CD8-positive, alpha-beta memory T cell (primary cell): Measurements from ENCODE around the gene DPYSL5. TPM values are rescaled to one million over a fixed set of nuclear protein-coding genes. Genes with fewer than 3 reads are reported as not detected.
"Not testable (repeated sequence)": the region's sequence is repeated elsewhere in the genome, so short reads cannot be mapped to it uniquely, and the experiment has no call there.

Source experiments
- CTCF ChIA-PET: fragments of 350-600 bp; sonication (Branson Sonifier 250); formaldehyde crosslinking; loops from one replicate; lab custom pipeline; 2021; ENCODE audit warnings: antibody characterized with exemption; lab: Charles Lee
- POLR2A ChIA-PET: fragments of 350-600 bp; sonication (Branson Sonifier 250); formaldehyde crosslinking; loops from one replicate; lab custom pipeline; 2021; ENCODE audit warnings: antibody characterized with exemption; lab: Charles Lee
- DNase-seq, 5 donors: peaks; one replicate each; pipeline versions ENCODE4 v3.0.0 to v3.0.0-alpha.2; 2020 to 2022; ENCODE audit warnings: mixed read lengths in 1 of 5
- H3K27ac ChIP-seq: one replicate; pipeline ENCODE4 v1.7.0; 2013; ENCODE audit warnings: low read depth, mild to moderate bottlenecking, low read length, moderate library complexity
- H3K27me3 ChIP-seq: 2 replicates; pipeline ENCODE4 v1.7.0; 2013; ENCODE audit warnings: low read length, mild to moderate bottlenecking; ENCODE audit not compliant: insufficient read depth, poor library complexity, severe bottlenecking
- H3K36me3 ChIP-seq: 2 replicates; pipeline ENCODE4 v1.7.0; 2013; ENCODE audit warnings: mild to moderate bottlenecking, low read length, moderate library complexity; ENCODE audit not compliant: insufficient read depth
- H3K4me1 ChIP-seq: 2 replicates; pipeline ENCODE4 v1.7.0; 2013; ENCODE audit warnings: mild to moderate bottlenecking, low read length, moderate library complexity; ENCODE audit not compliant: insufficient read depth
- H3K4me3 ChIP-seq: 2 replicates; pipeline ENCODE4 v1.7.0; 2013; ENCODE audit warnings: mild to moderate bottlenecking, low read length
- H3K9me3 ChIP-seq: 2 replicates; pipeline ENCODE4 v1.7.0; 2013; ENCODE audit warnings: mild to moderate bottlenecking, low read length
- H3K27ac Mint-ChIP-seq, 8 donors: one replicate each; pipeline ENCODE4 v1.8.0; 2020 to 2021; ENCODE audit warnings: mixed read lengths in 8 of 8, mild to moderate bottlenecking in 6 of 8, inconsistent platforms in 3 of 8, moderate library complexity in 3 of 8
- H3K27me3 Mint-ChIP-seq, 2 donors: one replicate each; pipeline ENCODE4 v1.8.0; 2020 to 2021; ENCODE audit warnings: mixed read lengths in 2 of 2, mild to moderate bottlenecking in 1 of 2, moderate library complexity in 1 of 2
- H3K36me3 Mint-ChIP-seq, 3 donors: one replicate each; pipeline ENCODE4 v1.8.0; 2020 to 2021; ENCODE audit warnings: mixed read lengths in 3 of 3, inconsistent platforms in 1 of 3, mild to moderate bottlenecking in 1 of 3
- H3K4me1 Mint-ChIP-seq, 3 donors: one replicate each; pipeline ENCODE4 v1.8.0; 2020 to 2021; ENCODE audit warnings: mixed read lengths in 3 of 3, inconsistent platforms in 1 of 3, mild to moderate bottlenecking in 1 of 3
- H3K4me3 Mint-ChIP-seq, 7 donors: one replicate each; pipeline ENCODE4 v1.8.0; 2020 to 2021; ENCODE audit warnings: mixed read lengths in 7 of 7, mild to moderate bottlenecking in 6 of 7, moderate library complexity in 4 of 7, inconsistent platforms in 2 of 7
- H3K9me3 Mint-ChIP-seq, 5 donors: one replicate each; pipeline ENCODE4 v1.8.0; 2020 to 2022; ENCODE audit warnings: mixed read lengths in 5 of 5, mild to moderate bottlenecking in 3 of 5, moderate library complexity in 2 of 5, inconsistent platforms in 1 of 5
- polyA plus RNA-seq: library from polyadenylated mRNA; unstranded; fragments of 300-500 nt; fragmentation: Illumina TruSeq; gene quantifications from one replicate; pipeline ENCODE4 v1.2.3, GENCODE V29; 2021
- total RNA-seq, 2 experiments: library from RNA; stranded (reverse); gene quantifications; one replicate each; pipeline ENCODE4 v1.2.3, GENCODE V29; 2021

DPYSL5 gene
- total and polyA plus RNA-seq, 3 experiments from 2014 or later: not detected

DNA sequence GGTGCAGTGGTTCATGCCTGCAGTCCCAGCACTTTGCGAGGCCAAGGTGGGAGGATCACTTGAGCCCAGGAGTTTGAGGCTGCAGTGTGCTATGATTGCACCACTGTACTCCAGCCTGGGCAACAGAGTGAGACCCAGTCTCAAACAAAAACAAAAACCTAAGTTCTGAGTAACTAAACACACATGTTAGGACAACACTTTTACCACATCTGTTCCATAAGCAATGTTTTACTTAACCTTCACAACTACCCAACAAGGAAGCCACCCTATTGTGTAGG is 75.2 kb downstream of the DPYSL5 start:
- H3K9me3 ChIP-seq, H3K4me3 Mint-ChIP-seq, H3K27ac Mint-ChIP-seq, H3K4me3 ChIP-seq, H3K36me3 Mint-ChIP-seq, H3K4me1 ChIP-seq, H3K36me3 ChIP-seq, POLR2A ChIA-PET, DNase-seq, H3K27me3 ChIP-seq, H3K9me3 Mint-ChIP-seq, H3K4me1 Mint-ChIP-seq, H3K27ac ChIP-seq: not testable (repeated sequence)
- H3K27me3 Mint-ChIP-seq: peaks cover 12 to 38% of the 10 kb centered on the region in 2 donors
- CTCF ChIA-PET: interaction anchor here (0.6 to 1.5 kb wide), 5 partner anchors 13 to 79 kb away, joined by 3 to 9 read pairs (median 3); partner anchors contain the start of gene DPYSL5

DNA sequence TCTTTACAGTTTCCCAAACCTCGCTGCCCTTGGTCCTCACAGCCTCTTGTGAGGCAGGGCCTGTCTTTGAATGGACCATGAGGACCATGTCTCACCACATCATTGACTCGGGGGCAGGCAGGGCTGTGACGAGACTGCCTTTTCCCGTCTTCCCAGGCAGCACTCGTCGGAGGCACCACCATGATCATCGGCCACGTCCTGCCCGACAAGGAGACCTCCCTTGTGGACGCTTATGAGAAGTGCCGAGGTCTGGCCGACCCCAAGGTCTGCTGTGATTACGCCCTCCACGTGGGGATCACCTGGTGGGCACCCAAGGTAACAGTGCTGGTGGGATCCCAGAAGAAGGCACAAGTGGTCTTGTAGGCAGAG is 76.8 kb downstream of the DPYSL5 start:
- Mint-ChIP-seq H3K4me1 (peaks cover 0 to 6% (median 5%) of the 10 kb centered on the region in 3 donors), H3K4me3 (no peak overlapping the region), H3K27ac (no peak overlapping the region), H3K36me3 (no peaks in the 10 kb centered on the region), H3K27me3 (peaks cover 12 to 44% of the 10 kb centered on the region in 2 donors), H3K9me3 (no peaks in the 10 kb centered on the region)
- Histone ChIP-seq H3K36me3 (no peaks in the 10 kb centered on the region), H3K9me3 (no peaks in the 10 kb centered on the region), H3K4me3 (no peak overlapping the region), H3K27me3 (no peaks in the 10 kb centered on the region), H3K27ac (no peak overlapping the region), H3K4me1 (no peaks in the 10 kb centered on the region)
- no peak for DNase-seq
- ChIA-PET POLR2A (no interaction called here), CTCF (no interaction called here)

DNA sequence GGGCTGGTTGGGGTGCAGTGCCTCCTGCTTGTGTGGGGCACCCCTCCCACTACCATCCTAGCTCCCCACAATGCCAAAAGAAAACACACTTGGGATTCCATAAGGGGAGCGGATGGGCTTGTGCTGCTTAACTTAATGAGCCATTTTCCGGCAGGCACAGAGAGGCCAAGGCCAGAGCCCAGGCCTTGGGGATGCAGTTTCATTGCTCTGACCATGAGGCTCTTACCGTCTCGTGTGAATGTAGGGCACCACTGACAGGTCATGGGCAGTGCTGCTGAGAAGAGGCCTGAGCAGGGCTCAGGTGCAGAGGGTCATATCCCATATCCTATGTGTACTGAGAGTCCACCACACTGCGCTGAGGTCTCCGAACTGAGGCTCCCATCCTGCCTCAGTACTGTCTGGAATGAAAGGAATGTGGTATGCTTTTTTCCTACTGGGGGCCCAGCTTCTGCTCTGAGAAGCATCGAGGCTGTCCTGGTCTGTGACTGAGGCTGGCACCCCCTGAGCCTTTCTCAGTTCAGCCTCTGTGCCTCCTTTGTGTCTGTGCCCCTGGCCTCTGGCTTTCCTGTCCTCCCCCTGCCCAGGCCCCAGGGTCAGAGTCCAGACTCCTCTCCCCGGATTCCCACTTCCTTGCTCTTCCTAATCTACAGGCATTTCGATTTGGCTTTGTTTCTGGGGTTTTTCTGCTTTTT is 77.3 kb downstream of the DPYSL5 start:
- Histone ChIP-seq H3K9me3 (no peaks in the 10 kb centered on the region), H3K4me3 (no peak overlapping the region), H3K27ac (no peak overlapping the region), H3K4me1 (no peaks in the 10 kb centered on the region), H3K27me3 (no peaks in the 10 kb centered on the region), H3K36me3 (no peaks in the 10 kb centered on the region)
- H3K9me3 Mint-ChIP-seq: no peaks in the 10 kb centered on the region
- ChIA-PET POLR2A (no interaction called here), CTCF (no interaction called here)
- no peak overlapping the region for H3K27ac Mint-ChIP-seq
- peaks cover 0 to 6% (median 5%) of the 10 kb centered on the region in 3 donors for H3K4me1 Mint-ChIP-seq
- H3K36me3 Mint-ChIP-seq: no peaks in the 10 kb centered on the region
- peaks cover 14 to 49% of the 10 kb centered on the region in 2 donors for H3K27me3 Mint-ChIP-seq
- H3K4me3 Mint-ChIP-seq: no peak overlapping the region
- no peak for DNase-seq

DNA sequence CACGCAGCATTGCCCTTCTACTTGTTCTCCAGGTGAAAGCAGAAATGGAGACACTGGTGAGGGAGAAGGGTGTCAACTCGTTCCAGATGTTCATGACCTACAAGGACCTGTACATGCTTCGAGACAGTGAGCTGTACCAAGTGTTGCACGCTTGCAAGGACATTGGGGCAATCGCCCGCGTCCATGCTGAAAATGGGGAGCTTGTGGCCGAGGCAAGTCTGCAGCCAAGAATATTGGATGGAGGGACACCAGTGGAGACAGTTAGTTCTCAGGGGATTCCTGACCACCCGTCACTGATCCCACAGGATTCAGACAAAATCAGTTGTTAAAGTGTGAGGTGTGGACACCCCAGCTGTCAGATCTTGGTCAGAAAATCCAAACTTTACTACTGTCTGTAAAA is 79.3 kb downstream of the DPYSL5 start:
- Histone ChIP-seq H3K4me3 (no peak overlapping the region), H3K27ac (no peak overlapping the region), H3K4me1 (no peaks in the 10 kb centered on the region), H3K9me3 (no peaks in the 10 kb centered on the region), H3K27me3 (no peaks in the 10 kb centered on the region), H3K36me3 (no peaks in the 10 kb centered on the region)
- Mint-ChIP-seq H3K4me1 (peaks cover 0 to 6% (median 5%) of the 10 kb centered on the region in 3 donors), H3K27me3 (peaks cover 15 to 45% of the 10 kb centered on the region in 2 donors), H3K4me3 (no peak overlapping the region), H3K27ac (no peak overlapping the region), H3K9me3 (no peaks in the 10 kb centered on the region), H3K36me3 (no peaks in the 10 kb centered on the region)
- no peak for DNase-seq
- POLR2A ChIA-PET: interaction anchor here (0.5 kb wide), 1 partner anchor 83 kb away, joined by 10 read pairs; no protein-coding TSS in a partner anchor
- CTCF ChIA-PET: no interaction called here

DNA sequence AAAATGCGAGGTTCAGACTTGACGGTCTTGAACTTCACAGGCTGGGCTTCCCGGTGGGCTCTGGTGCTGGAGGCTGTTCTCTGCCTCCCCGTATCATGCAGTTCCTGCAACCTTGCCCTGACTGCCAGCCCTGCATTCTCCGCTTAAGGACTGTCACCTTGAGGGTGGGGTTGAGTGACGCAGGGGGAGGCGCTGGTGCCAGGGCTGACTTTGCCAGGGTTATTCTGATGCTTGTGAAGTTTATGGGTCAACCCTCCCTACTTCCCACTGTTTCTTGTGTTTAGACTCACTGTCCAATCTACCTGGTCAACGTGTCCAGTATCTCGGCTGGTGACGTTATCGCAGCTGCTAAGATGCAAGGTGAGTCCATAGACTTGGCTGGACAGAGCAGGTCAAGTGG is 85.0 kb downstream of the DPYSL5 start:
- no peak for DNase-seq
- H3K9me3 ChIP-seq: no peaks in the 10 kb centered on the region
- ChIA-PET CTCF (interaction anchor here (1.0 to 1.2 kb wide), 2 partner anchors 10 to 11 kb away, joined by 3 to 4 read pairs; no protein-coding TSS in a partner anchor), POLR2A (no interaction called here)
- H3K4me3 Mint-ChIP-seq: no peak overlapping the region
- H3K27ac Mint-ChIP-seq: no peak overlapping the region
- no peak overlapping the region for H3K4me3 ChIP-seq
- no peak overlapping the region for H3K27ac ChIP-seq
- H3K36me3 Mint-ChIP-seq: no peaks in the 10 kb centered on the region
- H3K4me1 Mint-ChIP-seq: no peaks in the 10 kb centered on the region
- H3K27me3 ChIP-seq: no peaks in the 10 kb centered on the region
- H3K27me3 Mint-ChIP-seq: peaks cover 11 to 21% of the 10 kb centered on the region in 2 donors
- H3K36me3 ChIP-seq: no peaks in the 10 kb centered on the region
- H3K4me1 ChIP-seq: no peaks in the 10 kb centered on the region
- no peaks in the 10 kb centered on the region for H3K9me3 Mint-ChIP-seq

DNA sequence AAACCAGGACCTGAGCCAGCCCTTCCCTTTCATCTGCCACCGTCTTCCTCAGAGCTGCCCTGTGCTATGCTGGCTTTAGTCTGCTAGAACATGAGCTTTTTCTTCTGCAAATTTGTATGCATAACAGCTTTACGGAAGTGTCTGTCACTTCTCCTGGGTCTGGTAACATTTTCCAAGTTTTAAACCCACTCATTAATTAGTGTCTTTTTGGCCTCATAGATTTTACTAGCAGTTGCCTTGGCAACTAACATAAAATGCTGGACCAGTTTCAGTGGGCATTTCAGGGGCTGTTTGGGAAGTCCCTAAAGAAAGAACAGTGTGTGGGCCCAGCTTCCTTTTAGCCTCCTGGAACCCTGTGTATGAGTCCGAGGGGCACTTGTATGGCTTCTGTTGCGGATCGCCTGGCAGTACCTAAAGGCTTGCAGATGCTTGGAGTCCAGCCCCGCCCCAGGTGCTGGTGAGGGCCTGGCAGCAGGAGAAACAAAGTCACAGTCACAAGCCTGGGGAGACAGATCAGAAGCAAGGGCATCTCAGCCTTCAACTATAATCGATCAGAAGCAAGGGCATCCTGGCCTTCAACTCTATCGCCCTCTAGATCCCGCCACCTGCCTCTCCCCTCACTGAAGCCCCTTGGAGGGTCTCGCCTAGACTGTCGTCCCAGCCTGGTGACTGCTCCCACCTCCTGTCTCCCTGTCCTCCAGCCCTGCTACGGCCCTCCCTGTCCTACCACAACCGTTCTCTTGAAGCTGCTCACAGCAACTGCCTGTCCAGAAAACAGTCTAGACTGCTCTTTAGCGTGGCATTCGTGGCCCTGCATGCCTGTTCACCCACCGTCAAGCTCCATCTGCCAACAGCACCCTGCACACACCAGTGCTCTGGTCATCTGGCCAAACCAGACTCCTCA is 85.8 kb downstream of the DPYSL5 start:
- Mint-ChIP-seq H3K4me1 (no peaks in the 10 kb centered on the region), H3K27ac (no peak overlapping the region), H3K36me3 (no peaks in the 10 kb centered on the region), H3K9me3 (no peaks in the 10 kb centered on the region), H3K4me3 (no peak overlapping the region), H3K27me3 (peaks cover 11 to 19% of the 10 kb centered on the region in 2 donors)
- POLR2A ChIA-PET: no interaction called here
- CTCF ChIA-PET: interaction anchor here (1.0 kb wide), 2 partner anchors 11 to 34 kb away, joined by 3 read pairs; no protein-coding TSS in a partner anchor
- Histone ChIP-seq H3K27me3 (no peaks in the 10 kb centered on the region), H3K27ac (no peak overlapping the region), H3K4me3 (no peak overlapping the region), H3K4me1 (no peaks in the 10 kb centered on the region), H3K9me3 (no peaks in the 10 kb centered on the region), H3K36me3 (no peaks in the 10 kb centered on the region)
- no peak for DNase-seq

DNA sequence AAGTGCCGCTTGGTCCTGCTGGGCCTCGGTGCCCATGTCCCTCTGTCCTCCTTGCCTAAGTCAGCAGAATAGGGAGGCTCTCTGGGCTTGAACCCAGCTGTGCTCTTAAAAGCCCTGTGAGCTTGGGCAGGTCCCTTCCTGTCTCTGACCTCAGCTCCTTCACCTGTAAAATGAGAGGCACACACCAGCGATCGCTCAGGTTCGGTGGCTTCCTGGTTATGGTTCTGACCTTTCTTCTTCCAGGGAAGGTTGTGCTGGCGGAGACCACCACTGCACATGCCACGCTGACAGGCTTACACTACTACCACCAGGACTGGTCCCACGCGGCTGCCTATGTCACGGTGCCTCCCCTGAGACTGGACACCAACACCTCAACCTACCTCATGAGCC is 86.4 kb downstream of the DPYSL5 start:
- Mint-ChIP-seq H3K4me1 (no peaks in the 10 kb centered on the region), H3K36me3 (no peaks in the 10 kb centered on the region), H3K27ac (no peak overlapping the region), H3K4me3 (no peak overlapping the region), H3K27me3 (peaks cover 11 to 18% of the 10 kb centered on the region in 2 donors), H3K9me3 (no peaks in the 10 kb centered on the region)
- CTCF ChIA-PET: interaction anchor here (1.0 kb wide), 1 partner anchor 34 kb away, joined by 3 read pairs; no protein-coding TSS in a partner anchor
- H3K4me3 ChIP-seq: no peak overlapping the region
- DNase-seq: no peak
- POLR2A ChIA-PET: no interaction called here
- no peaks in the 10 kb centered on the region for H3K9me3 ChIP-seq
- H3K4me1 ChIP-seq: no peaks in the 10 kb centered on the region
- no peaks in the 10 kb centered on the region for H3K36me3 ChIP-seq
- H3K27me3 ChIP-seq: no peaks in the 10 kb centered on the region
- no peak overlapping the region for H3K27ac ChIP-seq

DNA sequence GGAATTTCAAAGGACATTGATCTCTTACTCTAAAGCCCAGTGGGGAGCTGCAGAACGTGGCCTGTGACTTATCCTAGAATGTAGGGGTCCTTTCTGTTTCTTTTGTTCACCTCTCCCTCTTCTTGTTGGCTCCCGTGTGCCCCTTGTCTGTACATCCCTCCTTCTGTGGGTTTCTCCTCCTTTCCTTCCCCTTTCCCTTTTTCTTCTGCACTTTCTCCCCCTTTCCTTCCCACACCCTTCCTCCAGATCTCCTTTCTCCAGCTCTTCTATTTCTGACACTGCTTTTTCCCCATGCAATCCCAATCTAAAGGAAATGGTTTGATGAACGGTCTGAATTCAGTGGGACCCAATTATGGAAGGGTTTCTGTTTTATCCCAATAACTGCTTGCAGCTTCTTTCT is 87.1 kb downstream of the DPYSL5 start:
- H3K27me3 Mint-ChIP-seq: peaks cover 11% of the 10 kb centered on the region in 2 donors
- CTCF ChIA-PET: interaction anchor here (1.0 kb wide), 1 partner anchor 35 kb away, joined by 3 read pairs; no protein-coding TSS in a partner anchor

More for the DNA sequence above, 87.1 kb downstream of the DPYSL5 start:
- Histone ChIP-seq H3K27me3 (no peaks in the 10 kb centered on the region), H3K9me3 (no peaks in the 10 kb centered on the region), H3K27ac (no peak overlapping the region), H3K4me1 (no peaks in the 10 kb centered on the region), H3K36me3 (no peaks in the 10 kb centered on the region), H3K4me3 (no peak overlapping the region)
- POLR2A ChIA-PET: no interaction called here
- DNase-seq: no peak
- no peak overlapping the region for H3K4me3 Mint-ChIP-seq
- H3K36me3 Mint-ChIP-seq: no peaks in the 10 kb centered on the region
- H3K4me1 Mint-ChIP-seq: no peaks in the 10 kb centered on the region
- no peak overlapping the region for H3K27ac Mint-ChIP-seq
- H3K9me3 Mint-ChIP-seq: no peaks in the 10 kb centered on the region
